WTC11 (cell line): ENCODE results near the gene CD48. TPM values are rescaled to one million over a fixed set of nuclear protein-coding genes. Genes with fewer than 3 reads are reported as not detected.

Source experiments
- ATAC-seq: fragments of 200-7000 bp; cut with Tn5 transposase; 2 replicates; pipeline ENCODE4 v1.10.0; 2021; ENCODE audit warnings: mild to moderate bottlenecking, moderate library complexity
- CTCF ChIA-PET: fragments of 300-600 bp; sonication (Branson Sonifier 250); formaldehyde crosslinking; loops from one replicate; lab custom pipeline; 2021; ENCODE audit warnings: antibody characterized with exemption; lab: Charles Lee
- POLR2A ChIA-PET: fragments of 350-600 bp; sonication (Branson Sonifier 250); formaldehyde crosslinking; loops from one replicate; lab custom pipeline; 2021; ENCODE audit warnings: antibody characterized with exemption; lab: Charles Lee
- DNase-seq: peaks from one replicate; pipeline ENCODE4 v3.0.0; 2021; ENCODE audit warnings: low spot score
- H3K27ac Mint-ChIP-seq: 2 replicates; pipeline ENCODE4 v1.8.0; 2021; ENCODE audit warnings: mixed read lengths
- H3K27me3 Mint-ChIP-seq: 2 replicates; pipeline ENCODE4 v1.8.0; 2021; ENCODE audit warnings: low read depth, mild to moderate bottlenecking, moderate library complexity, mixed read lengths
- H3K36me3 Mint-ChIP-seq: 2 replicates; pipeline ENCODE4 v1.8.0; 2021; ENCODE audit warnings: mixed read lengths
- H3K4me1 Mint-ChIP-seq: 2 replicates; pipeline ENCODE4 v1.8.0; 2022; ENCODE audit warnings: mixed read lengths
- H3K4me3 Mint-ChIP-seq: 2 replicates; pipeline ENCODE4 v1.8.0; 2021; ENCODE audit warnings: mild to moderate bottlenecking, moderate library complexity, mixed read lengths
- H3K9me3 Mint-ChIP-seq: 2 replicates; pipeline ENCODE4 v1.8.0; 2021; ENCODE audit warnings: mixed read lengths
- ARID4B ChIP-seq: sonication (generic); formaldehyde crosslinking; IDR thresholded peaks from 2 replicates; pipeline ENCODE4 v1.8.0; 2023; ENCODE audit warnings: missing genetic modification reagents, mild to moderate bottlenecking, borderline replicate concordance
- E2F4 ChIP-seq: sonication (generic); formaldehyde crosslinking; IDR thresholded peaks from 2 replicates; pipeline ENCODE4 v1.8.1; 2022; ENCODE audit warnings: low read depth, mild to moderate bottlenecking, moderate library complexity, missing genetic modification reagents, borderline replicate concordance
- ERG ChIP-seq: fragments of 250-450 bp; sonication (Bioruptor Pico); IDR thresholded peaks from 2 replicates; pipeline ENCODE4 v1.8.0; 2021; ENCODE audit warnings: mild to moderate bottlenecking
- JAZF1 ChIP-seq: fragments of 250-450 bp; sonication (Bioruptor Pico); IDR thresholded peaks from 2 replicates; pipeline ENCODE4 v1.9.0; 2021; ENCODE audit warnings: moderate library complexity, mild to moderate bottlenecking, inconsistent platforms
- KAT7 ChIP-seq: sonication (generic); formaldehyde crosslinking; IDR thresholded peaks from 2 replicates; pipeline ENCODE4 v1.8.1; 2023; ENCODE audit warnings: missing genetic modification reagents, mild to moderate bottlenecking, borderline replicate concordance
- NFE2L1 ChIP-seq: sonication (generic); formaldehyde crosslinking; IDR thresholded peaks from 2 replicates; pipeline ENCODE4 v1.8.1; 2023; ENCODE audit warnings: missing genetic modification reagents
- NR3C1 ChIP-seq: sonication (generic); formaldehyde crosslinking; conservative IDR thresholded peaks from 2 replicates; pipeline ENCODE4 v1.8.1; 2023; ENCODE audit warnings: low read depth, mild to moderate bottlenecking, missing genetic modification reagents
- PREB ChIP-seq: sonication (generic); formaldehyde crosslinking; IDR thresholded peaks from 2 replicates; pipeline ENCODE4 v1.8.1; 2022; ENCODE audit warnings: mild to moderate bottlenecking, missing genetic modification reagents, moderate library complexity, borderline replicate concordance
- SP1 ChIP-seq: sonication (generic); formaldehyde crosslinking; conservative IDR thresholded peaks from 2 replicates; pipeline ENCODE4 v1.8.1; 2022; ENCODE audit warnings: missing genetic modification reagents
- ZNF121 ChIP-seq: sonication (generic); formaldehyde crosslinking; IDR thresholded peaks from 2 replicates; pipeline ENCODE4 v1.8.0; 2023; ENCODE audit warnings: missing genetic modification reagents
- ZNF396 ChIP-seq: fragments of 250-450 bp; sonication (Bioruptor Pico); IDR thresholded peaks from 2 replicates; pipeline ENCODE4 v1.8.0; 2021; ENCODE audit warnings: mild to moderate bottlenecking, moderate library complexity, borderline replicate concordance
- total RNA-seq: library from RNA; stranded (reverse); gene quantifications from 3 replicates; pipeline ENCODE4 v1.2.3, GENCODE V29; 2021
- TF ChIP-seq, protein P1 (sequence below): sonication (generic); formaldehyde crosslinking; IDR thresholded peaks from 2 replicates; pipeline ENCODE4 v1.8.0; 2022; ENCODE audit warnings: missing genetic modification reagents
- TF ChIP-seq, protein P2 (sequence below): sonication (generic); formaldehyde crosslinking; IDR thresholded peaks from 2 replicates; pipeline ENCODE4 v1.8.0; 2023; ENCODE audit warnings: mild to moderate bottlenecking, missing genetic modification reagents
- TF ChIP-seq, protein P3 (sequence below): fragments of 250-450 bp; sonication (Bioruptor Pico); IDR thresholded peaks from 2 replicates; pipeline ENCODE4 v1.9.0; 2021; ENCODE audit warnings: mild to moderate bottlenecking
- TF ChIP-seq, protein P4 (sequence below): sonication (generic); formaldehyde crosslinking; IDR thresholded peaks from 2 replicates; pipeline ENCODE4 v1.8.1; 2023; ENCODE audit warnings: mild to moderate bottlenecking, missing genetic modification reagents, moderate library complexity

The CD48 gene
- total RNA-seq, 1 experiment from 2014 or later, result 0.66 TPM

DNA sequence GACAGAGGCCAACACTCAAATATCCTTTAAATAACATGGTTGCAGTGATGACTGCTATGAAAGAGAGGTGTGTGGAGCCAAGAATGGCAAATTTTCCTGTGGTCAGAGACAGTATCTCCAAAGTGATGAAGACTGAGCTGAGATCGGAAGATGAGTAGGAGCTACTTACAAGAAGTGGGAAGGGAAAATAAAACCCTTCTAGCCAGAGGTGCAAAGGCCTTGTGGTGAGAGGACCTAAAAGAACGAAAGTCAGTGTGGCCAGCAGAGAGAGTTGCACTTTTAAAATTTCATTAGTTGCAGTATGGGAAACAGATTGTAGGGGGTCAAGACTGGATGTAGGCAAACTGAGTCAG, 45.2 kb upstream of the CD48 start (continued):
- TF ChIP-seq, protein P1, sequence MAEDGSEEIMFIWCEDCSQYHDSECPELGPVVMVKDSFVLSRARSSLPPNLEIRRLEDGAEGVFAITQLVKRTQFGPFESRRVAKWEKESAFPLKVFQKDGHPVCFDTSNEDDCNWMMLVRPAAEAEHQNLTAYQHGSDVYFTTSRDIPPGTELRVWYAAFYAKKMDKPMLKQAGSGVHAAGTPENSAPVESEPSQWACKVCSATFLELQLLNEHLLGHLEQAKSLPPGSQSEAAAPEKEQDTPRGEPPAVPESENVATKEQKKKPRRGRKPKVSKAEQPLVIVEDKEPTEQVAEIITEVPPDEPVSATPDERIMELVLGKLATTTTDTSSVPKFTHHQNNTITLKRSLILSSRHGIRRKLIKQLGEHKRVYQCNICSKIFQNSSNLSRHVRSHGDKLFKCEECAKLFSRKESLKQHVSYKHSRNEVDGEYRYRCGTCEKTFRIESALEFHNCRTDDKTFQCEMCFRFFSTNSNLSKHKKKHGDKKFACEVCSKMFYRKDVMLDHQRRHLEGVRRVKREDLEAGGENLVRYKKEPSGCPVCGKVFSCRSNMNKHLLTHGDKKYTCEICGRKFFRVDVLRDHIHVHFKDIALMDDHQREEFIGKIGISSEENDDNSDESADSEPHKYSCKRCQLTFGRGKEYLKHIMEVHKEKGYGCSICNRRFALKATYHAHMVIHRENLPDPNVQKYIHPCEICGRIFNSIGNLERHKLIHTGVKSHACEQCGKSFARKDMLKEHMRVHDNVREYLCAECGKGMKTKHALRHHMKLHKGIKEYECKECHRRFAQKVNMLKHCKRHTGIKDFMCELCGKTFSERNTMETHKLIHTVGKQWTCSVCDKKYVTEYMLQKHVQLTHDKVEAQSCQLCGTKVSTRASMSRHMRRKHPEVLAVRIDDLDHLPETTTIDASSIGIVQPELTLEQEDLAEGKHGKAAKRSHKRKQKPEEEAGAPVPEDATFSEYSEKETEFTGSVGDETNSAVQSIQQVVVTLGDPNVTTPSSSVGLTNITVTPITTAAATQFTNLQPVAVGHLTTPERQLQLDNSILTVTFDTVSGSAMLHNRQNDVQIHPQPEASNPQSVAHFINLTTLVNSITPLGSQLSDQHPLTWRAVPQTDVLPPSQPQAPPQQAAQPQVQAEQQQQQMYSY (CRISPR knock-in tag), result no peak

- H3K4me1 Mint-ChIP-seq, result peaks cover 5% of the 10 kb centered on the region; the same call in 1 of the 2 replicates
- ATAC-seq (no peak), DNase-seq (no peak)
- H3K4me3 Mint-ChIP-seq, result no peak overlapping the region
- no peaks in the 10 kb centered on the region for H3K9me3 Mint-ChIP-seq
- H3K27me3 Mint-ChIP-seq, result peaks cover 3% of the 10 kb centered on the region
- ChIA-PET CTCF (interaction anchor here (1.9 kb wide), 1 partner anchor 21 kb away, joined by 6 read pairs; no protein-coding TSS in a partner anchor), POLR2A (no interaction called here)
- H3K27ac Mint-ChIP-seq, result no peak overlapping the region
- H3K36me3 Mint-ChIP-seq, result no peaks in the 10 kb centered on the region
- TF ChIP-seq NFE2L1 (CRISPR knock-in tag) (no peak), ZNF396 (CRISPR knock-in tag) (no peak), JAZF1 (CRISPR knock-in tag) (no peak), ARID4B (CRISPR knock-in tag) (no peak), SP1 (no peak), PREB (CRISPR knock-in tag) (no peak), NR3C1 (CRISPR knock-in tag) (no peak), ERG (CRISPR knock-in tag) (no peak), E2F4 (no peak), ZNF121 (CRISPR knock-in tag) (no peak), KAT7 (CRISPR knock-in tag) (no peak)
- TF ChIP-seq, protein P2, sequence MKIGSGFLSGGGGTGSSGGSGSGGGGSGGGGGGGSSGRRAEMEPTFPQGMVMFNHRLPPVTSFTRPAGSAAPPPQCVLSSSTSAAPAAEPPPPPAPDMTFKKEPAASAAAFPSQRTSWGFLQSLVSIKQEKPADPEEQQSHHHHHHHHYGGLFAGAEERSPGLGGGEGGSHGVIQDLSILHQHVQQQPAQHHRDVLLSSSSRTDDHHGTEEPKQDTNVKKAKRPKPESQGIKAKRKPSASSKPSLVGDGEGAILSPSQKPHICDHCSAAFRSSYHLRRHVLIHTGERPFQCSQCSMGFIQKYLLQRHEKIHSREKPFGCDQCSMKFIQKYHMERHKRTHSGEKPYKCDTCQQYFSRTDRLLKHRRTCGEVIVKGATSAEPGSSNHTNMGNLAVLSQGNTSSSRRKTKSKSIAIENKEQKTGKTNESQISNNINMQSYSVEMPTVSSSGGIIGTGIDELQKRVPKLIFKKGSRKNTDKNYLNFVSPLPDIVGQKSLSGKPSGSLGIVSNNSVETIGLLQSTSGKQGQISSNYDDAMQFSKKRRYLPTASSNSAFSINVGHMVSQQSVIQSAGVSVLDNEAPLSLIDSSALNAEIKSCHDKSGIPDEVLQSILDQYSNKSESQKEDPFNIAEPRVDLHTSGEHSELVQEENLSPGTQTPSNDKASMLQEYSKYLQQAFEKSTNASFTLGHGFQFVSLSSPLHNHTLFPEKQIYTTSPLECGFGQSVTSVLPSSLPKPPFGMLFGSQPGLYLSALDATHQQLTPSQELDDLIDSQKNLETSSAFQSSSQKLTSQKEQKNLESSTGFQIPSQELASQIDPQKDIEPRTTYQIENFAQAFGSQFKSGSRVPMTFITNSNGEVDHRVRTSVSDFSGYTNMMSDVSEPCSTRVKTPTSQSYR (CRISPR knock-in tag), result no peak
- TF ChIP-seq, protein P3, sequence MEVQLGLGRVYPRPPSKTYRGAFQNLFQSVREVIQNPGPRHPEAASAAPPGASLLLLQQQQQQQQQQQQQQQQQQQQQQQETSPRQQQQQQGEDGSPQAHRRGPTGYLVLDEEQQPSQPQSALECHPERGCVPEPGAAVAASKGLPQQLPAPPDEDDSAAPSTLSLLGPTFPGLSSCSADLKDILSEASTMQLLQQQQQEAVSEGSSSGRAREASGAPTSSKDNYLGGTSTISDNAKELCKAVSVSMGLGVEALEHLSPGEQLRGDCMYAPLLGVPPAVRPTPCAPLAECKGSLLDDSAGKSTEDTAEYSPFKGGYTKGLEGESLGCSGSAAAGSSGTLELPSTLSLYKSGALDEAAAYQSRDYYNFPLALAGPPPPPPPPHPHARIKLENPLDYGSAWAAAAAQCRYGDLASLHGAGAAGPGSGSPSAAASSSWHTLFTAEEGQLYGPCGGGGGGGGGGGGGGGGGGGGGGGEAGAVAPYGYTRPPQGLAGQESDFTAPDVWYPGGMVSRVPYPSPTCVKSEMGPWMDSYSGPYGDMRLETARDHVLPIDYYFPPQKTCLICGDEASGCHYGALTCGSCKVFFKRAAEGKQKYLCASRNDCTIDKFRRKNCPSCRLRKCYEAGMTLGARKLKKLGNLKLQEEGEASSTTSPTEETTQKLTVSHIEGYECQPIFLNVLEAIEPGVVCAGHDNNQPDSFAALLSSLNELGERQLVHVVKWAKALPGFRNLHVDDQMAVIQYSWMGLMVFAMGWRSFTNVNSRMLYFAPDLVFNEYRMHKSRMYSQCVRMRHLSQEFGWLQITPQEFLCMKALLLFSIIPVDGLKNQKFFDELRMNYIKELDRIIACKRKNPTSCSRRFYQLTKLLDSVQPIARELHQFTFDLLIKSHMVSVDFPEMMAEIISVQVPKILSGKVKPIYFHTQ, result no peak
- TF ChIP-seq, protein P4, sequence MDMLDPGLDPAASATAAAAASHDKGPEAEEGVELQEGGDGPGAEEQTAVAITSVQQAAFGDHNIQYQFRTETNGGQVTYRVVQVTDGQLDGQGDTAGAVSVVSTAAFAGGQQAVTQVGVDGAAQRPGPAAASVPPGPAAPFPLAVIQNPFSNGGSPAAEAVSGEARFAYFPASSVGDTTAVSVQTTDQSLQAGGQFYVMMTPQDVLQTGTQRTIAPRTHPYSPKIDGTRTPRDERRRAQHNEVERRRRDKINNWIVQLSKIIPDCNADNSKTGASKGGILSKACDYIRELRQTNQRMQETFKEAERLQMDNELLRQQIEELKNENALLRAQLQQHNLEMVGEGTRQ, result no peak
Measured at GRCh38 chr1:160755911-160756848, 44.6 kb upstream of the CD48 start.
